Neural progenitor cell (in vitro differentiated cells): Measurements from ENCODE around the gene RER1. TPM values are rescaled to one million over a fixed set of nuclear protein-coding genes. Genes with fewer than 3 reads are reported as not detected.

ENCODE experiments used
- DNase-seq: peaks from one replicate; pipeline ENCODE4 v3.0.0-alpha.2; 2016; ENCODE audit warnings: low spot score
- H2AFZ ChIP-seq: fragments of 200-600 bp; sonication (generic); replicated peaks from 2 replicates; pipeline ENCODE4 v1.6.1; 2016; ENCODE audit warnings: antibody characterized with exemption
- H3F3A ChIP-seq: fragments of 200-600 bp; sonication (generic); 2 replicates; pipeline ENCODE4 v1.6.1; 2016; ENCODE audit warnings: antibody characterized with exemption, low read depth
- H3K27ac ChIP-seq: fragments of 200-600 bp; sonication (generic); 2 replicates; pipeline ENCODE4 v1.5.1; 2016; ENCODE audit warnings: mild to moderate bottlenecking
- H3K27me3 ChIP-seq: fragments of 200-600 bp; sonication (generic); 2 replicates; pipeline ENCODE4 v1.6.1; 2016; ENCODE audit warnings: mild to moderate bottlenecking, moderate library complexity
- H3K36me3 ChIP-seq: fragments of 200-600 bp; sonication (generic); 2 replicates; pipeline ENCODE4 v1.5.1; 2016
- H3K4me1 ChIP-seq: fragments of 200-600 bp; sonication (generic); 2 replicates; pipeline ENCODE4 v1.6.1; 2016; ENCODE audit warnings: mixed run types
- H3K4me2 ChIP-seq: fragments of 200-600 bp; sonication (generic); 2 replicates; pipeline ENCODE4 v1.6.1; 2016
- H3K4me3 ChIP-seq: fragments of 200-600 bp; sonication (generic); 2 replicates; pipeline ENCODE4 v1.5.1; 2016
- H3K79me2 ChIP-seq: fragments of 200-600 bp; sonication (generic); 2 replicates; pipeline ENCODE4 v1.6.1; 2016; ENCODE audit warnings: low read depth
- H3K9ac ChIP-seq: fragments of 200-600 bp; sonication (generic); 2 replicates; pipeline ENCODE4 v1.6.1; 2016
- H3K9me3 ChIP-seq: fragments of 200-600 bp; sonication (generic); 2 replicates; pipeline ENCODE4 v1.5.1; 2016; ENCODE audit warnings: low read depth
- H4K20me1 ChIP-seq: fragments of 200-600 bp; sonication (generic); 2 replicates; pipeline ENCODE4 v1.6.1; 2016; ENCODE audit warnings: low read depth
- H3K27ac Mint-ChIP-seq: 3 replicates; pipeline ENCODE4 v1.8.0; 2021; ENCODE audit warnings: mixed read lengths
- H3K27me3 Mint-ChIP-seq: 2 replicates; pipeline ENCODE4 v1.8.0; 2022; ENCODE audit warnings: low read depth, mild to moderate bottlenecking, inconsistent platforms, moderate library complexity, mixed read lengths; ENCODE audit not compliant: insufficient read depth
- H3K36me3 Mint-ChIP-seq: 3 replicates; pipeline ENCODE4 v1.8.0; 2021; ENCODE audit warnings: mixed read lengths
- H3K4me1 Mint-ChIP-seq: 3 replicates; pipeline ENCODE4 v1.8.0; 2021; ENCODE audit warnings: mixed read lengths
- H3K4me3 Mint-ChIP-seq: 3 replicates; pipeline ENCODE4 v1.8.0; 2021; ENCODE audit warnings: mild to moderate bottlenecking, moderate library complexity, mixed read lengths
- H3K9me3 Mint-ChIP-seq: 3 replicates; pipeline ENCODE4 v1.8.0; 2020; ENCODE audit warnings: mixed read lengths
- EZH2 ChIP-seq: fragments of 200-600 bp; sonication (generic); IDR thresholded peaks from 2 replicates; pipeline ENCODE4 v1.6.1; 2017; ENCODE audit warnings: antibody characterized with exemption, mild to moderate bottlenecking, moderate library complexity
- EZH2phosphoT487 ChIP-seq: fragments of 200-600 bp; sonication (generic); IDR thresholded peaks from 2 replicates; pipeline ENCODE4 v1.6.1; 2017; ENCODE audit warnings: antibody characterized with exemption
- total RNA-seq: library from RNA; depleted of rRNA; stranded (reverse); fragments of >200 nt; gene quantifications from 2 replicates; pipeline ENCODE4 v1.2.3, GENCODE V29; 2015; ENCODE audit warnings: low replicate concordance
- TF ChIP-seq, protein P1 (sequence below): fragments of 200-600 bp; sonication (generic); IDR thresholded peaks from 2 replicates; pipeline ENCODE4 v1.5.1; 2017; ENCODE audit warnings: antibody characterized with exemption, mild to moderate bottlenecking

RER1 gene
- 39.1 and 42.5 TPM in 2 replicates for total RNA-seq

DNA sequence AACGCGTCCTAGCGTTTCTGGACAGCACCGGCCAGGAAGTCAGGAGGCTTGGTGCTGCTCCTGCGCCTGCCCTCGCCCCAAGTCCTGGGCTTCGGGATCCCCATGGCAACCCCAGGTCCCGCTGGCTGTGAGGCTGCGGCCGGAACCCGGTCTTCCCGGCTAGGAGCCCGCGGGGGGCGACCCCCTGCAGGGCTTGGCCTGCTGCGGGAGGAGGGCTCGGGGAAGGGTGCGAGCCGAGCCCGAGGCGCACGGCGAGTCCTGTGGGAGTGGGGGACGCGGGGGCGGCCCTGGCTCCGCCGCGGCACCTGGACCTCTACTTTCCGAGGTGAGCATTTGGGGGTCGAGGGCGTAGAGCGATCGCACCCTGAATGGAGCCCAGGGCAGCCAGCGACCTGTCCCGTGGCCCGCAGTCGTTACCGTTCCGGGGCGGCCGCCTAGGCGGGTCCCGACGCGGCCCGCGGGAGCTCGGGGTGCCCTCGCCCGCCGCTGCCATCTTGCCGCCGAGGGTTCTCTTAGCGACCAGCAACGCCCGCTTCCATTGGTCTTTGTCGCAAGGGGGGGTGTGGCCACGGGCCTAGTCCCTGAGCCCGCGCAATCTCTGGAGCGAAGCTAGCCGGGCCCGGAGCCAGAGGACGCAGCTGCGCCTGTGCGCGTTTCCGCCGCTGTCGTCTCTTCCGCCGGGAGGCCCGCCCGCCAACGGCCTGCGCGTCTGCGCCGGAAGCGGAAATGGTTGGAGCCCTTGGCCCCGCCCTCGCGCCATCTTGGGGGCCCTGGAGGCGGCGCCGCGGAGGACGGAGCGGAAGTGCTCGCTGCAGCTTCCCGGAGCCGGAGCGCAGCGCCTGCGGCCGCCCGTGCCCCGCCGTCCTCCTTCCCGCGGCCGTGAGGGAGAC, at the start of gene RER1, which contains the start of gene MORN1:
RER1 (plus strand) TSS at position 801 of the 890 bp plus-strand sequence. CDS start 3,950 bp downstream, outside the sequence.
MORN1 (minus strand) TSS at position 514 of the 890 bp plus-strand sequence; CDS start at position 493, 21 bp downstream.
- H3K4me2 ChIP-seq, result peak within 1 kb of the TSS; percentile 90
- H3K27me3 ChIP-seq, result no peaks in the 10 kb centered on the region
- peak within 1 kb of the TSS; percentile 77 for H3K9ac ChIP-seq
- H3K27ac Mint-ChIP-seq, result peak within 1 kb of the TSS; percentile 91
- peaks cover 17% of the 10 kb centered on the region for H3K36me3 Mint-ChIP-seq
- H3K4me1 Mint-ChIP-seq, result peaks cover 24% of the 10 kb centered on the region
- H3K4me3 Mint-ChIP-seq, result peak within 1 kb of the TSS; percentile 91
- TF ChIP-seq, protein P1, sequence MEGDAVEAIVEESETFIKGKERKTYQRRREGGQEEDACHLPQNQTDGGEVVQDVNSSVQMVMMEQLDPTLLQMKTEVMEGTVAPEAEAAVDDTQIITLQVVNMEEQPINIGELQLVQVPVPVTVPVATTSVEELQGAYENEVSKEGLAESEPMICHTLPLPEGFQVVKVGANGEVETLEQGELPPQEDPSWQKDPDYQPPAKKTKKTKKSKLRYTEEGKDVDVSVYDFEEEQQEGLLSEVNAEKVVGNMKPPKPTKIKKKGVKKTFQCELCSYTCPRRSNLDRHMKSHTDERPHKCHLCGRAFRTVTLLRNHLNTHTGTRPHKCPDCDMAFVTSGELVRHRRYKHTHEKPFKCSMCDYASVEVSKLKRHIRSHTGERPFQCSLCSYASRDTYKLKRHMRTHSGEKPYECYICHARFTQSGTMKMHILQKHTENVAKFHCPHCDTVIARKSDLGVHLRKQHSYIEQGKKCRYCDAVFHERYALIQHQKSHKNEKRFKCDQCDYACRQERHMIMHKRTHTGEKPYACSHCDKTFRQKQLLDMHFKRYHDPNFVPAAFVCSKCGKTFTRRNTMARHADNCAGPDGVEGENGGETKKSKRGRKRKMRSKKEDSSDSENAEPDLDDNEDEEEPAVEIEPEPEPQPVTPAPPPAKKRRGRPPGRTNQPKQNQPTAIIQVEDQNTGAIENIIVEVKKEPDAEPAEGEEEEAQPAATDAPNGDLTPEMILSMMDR, result no peak
- H4K20me1 ChIP-seq, result peaks cover 15% of the 10 kb centered on the region
- H3K36me3 ChIP-seq, result no peaks in the 10 kb centered on the region
- peak within 1 kb of the TSS; percentile 57 for H2AFZ ChIP-seq
- H3K79me2 ChIP-seq, result peaks cover 49% of the 10 kb centered on the region
- peak; percentile 100 for DNase-seq
- H3K4me3 ChIP-seq, result peak within 1 kb of the TSS; percentile 95
- H3K9me3 Mint-ChIP-seq, result no peaks in the 10 kb centered on the region
- peak within 1 kb of the TSS; percentile 42 for H3K27ac ChIP-seq
- peaks cover 10% of the 10 kb centered on the region for H3F3A ChIP-seq
- H3K27me3 Mint-ChIP-seq, result peaks cover 4% of the 10 kb centered on the region
- peaks cover 9% of the 10 kb centered on the region for H3K4me1 ChIP-seq
- H3K9me3 ChIP-seq, result no peaks in the 10 kb centered on the region

DNA sequence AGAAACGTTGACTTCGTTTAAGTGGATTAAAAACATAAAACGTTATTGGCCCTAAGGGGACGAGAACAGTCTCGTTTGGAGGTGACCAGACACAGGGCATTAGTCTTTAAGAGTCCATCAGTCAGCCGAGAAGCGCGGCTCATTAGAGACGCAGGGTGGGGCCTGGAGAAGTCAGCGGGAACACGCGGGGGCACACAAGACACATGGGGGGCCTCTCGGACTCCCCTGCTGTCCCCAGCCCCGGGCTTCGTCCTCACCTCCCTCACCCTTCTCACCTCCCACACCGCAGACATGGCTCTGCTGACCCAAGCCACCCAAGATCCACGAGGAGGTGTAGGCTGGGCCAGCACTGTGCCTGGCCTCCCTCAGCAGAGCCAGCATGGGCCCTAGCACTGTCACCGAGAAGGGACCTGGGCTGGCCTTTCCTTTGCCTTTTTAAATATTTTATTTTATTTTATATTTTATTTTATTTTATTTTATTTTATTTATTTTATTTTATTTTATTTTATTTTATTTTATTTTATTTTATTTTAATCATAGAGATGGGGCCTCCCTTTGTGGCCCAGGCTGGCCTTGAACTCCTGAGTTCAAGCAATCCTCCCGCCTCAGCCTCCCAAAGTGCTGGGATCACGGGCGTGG, 49.1 kb upstream of the RER1 start:
- TF ChIP-seq EZH2 (no peak), EZH2phosphoT487 (no peak)
- TF ChIP-seq, protein P1, result no peak
- H3K36me3 ChIP-seq, result no peaks in the 10 kb centered on the region
- Mint-ChIP-seq H3K4me1 (peaks cover 6% of the 10 kb centered on the region), H3K4me3 (no peak overlapping the region), H3K27me3 (peaks cover 4% of the 10 kb centered on the region), H3K9me3 (no peaks in the 10 kb centered on the region), H3K36me3 (no peaks in the 10 kb centered on the region), H3K27ac (no peak overlapping the region)
- no peak overlapping the region for H3K9ac ChIP-seq
- H3K4me3 ChIP-seq, result no peak overlapping the region
- H3F3A ChIP-seq, result no peaks in the 10 kb centered on the region
- H3K27ac ChIP-seq, result no peak overlapping the region
- H3K27me3 ChIP-seq, result no peaks in the 10 kb centered on the region
- no peaks in the 10 kb centered on the region for H3K79me2 ChIP-seq
- no peak overlapping the region for H3K4me2 ChIP-seq
- H4K20me1 ChIP-seq, result no peaks in the 10 kb centered on the region
- no peaks in the 10 kb centered on the region for H3K4me1 ChIP-seq
- DNase-seq, result no peak
- no peaks in the 10 kb centered on the region for H3K9me3 ChIP-seq
- H2AFZ ChIP-seq, result no peak overlapping the region

- H3K9ac ChIP-seq, result no peak overlapping the region
- H3K27me3 Mint-ChIP-seq, result peaks cover 6% of the 10 kb centered on the region
- H3K4me3 Mint-ChIP-seq, result no peak overlapping the region
- H3K79me2 ChIP-seq, result no peaks in the 10 kb centered on the region
- DNase-seq, result no peak
- no peak overlapping the region for H3K27ac ChIP-seq
- no peaks in the 10 kb centered on the region for H4K20me1 ChIP-seq
- TF ChIP-seq, protein P1, result no peak
- TF ChIP-seq EZH2phosphoT487, result no peak
- TF ChIP-seq EZH2, result no peak
- H3K36me3 Mint-ChIP-seq, result no peaks in the 10 kb centered on the region
- H3K4me3 ChIP-seq, result no peak overlapping the region
- H3K4me2 ChIP-seq, result no peak overlapping the region
- H3K9me3 ChIP-seq, result no peaks in the 10 kb centered on the region
- no peaks in the 10 kb centered on the region for H3K9me3 Mint-ChIP-seq
- no peaks in the 10 kb centered on the region for H3F3A ChIP-seq
- H3K27me3 ChIP-seq, result no peaks in the 10 kb centered on the region
- no peak overlapping the region for H2AFZ ChIP-seq
- H3K4me1 Mint-ChIP-seq, result peaks cover 7% of the 10 kb centered on the region
- H3K36me3 ChIP-seq, result no peaks in the 10 kb centered on the region
- no peak overlapping the region for H3K27ac Mint-ChIP-seq
- peaks cover 7% of the 10 kb centered on the region for H3K4me1 ChIP-seq
Measured at GRCh38 chr1:2343023-2343935, 48.4 kb upstream of the RER1 start.
